Measurements from ENCODE around the gene CCSER2.
A peak's percentile ranks its signal among the peaks of the same experiment; 100 is the strongest.

The CCSER2 gene

GRCh38 chr10:84348447-84348846 lies 20.1 kb downstream of the CCSER2 start:
- Histone ChIP-seq H3K36me3 (replicated peaks) (no peaks in the 10 kb centered on the region), H3K27me3 (replicated peaks) (no peaks in the 10 kb centered on the region), H3K27ac (peak overlapping the region; percentile 65), H3K4me3 (ENCODE audit: low read depth, low read length) (no peak overlapping the region)
- in situ Hi-C loops (cut with HindIII; ENCODE audit: low pct_ligation_motif_present, low sequenced_read_pairs): no loop called here
- no peak for TF ChIP-seq CTCF (IDR thresholded peaks at IDR 0.05; ENCODE audit: low read depth, low read length, missing control alignments)
- DNase-seq: peak; percentile 35

- no peak for DNase-seq
- in situ Hi-C loops (cut with HindIII; ENCODE audit: low pct_ligation_motif_present, low sequenced_read_pairs): no loop called here
- Histone ChIP-seq H3K27ac (peak overlapping the region; percentile 65), H3K27me3 (replicated peaks) (no peaks in the 10 kb centered on the region), H3K36me3 (replicated peaks) (no peaks in the 10 kb centered on the region), H3K4me3 (ENCODE audit: low read depth, low read length) (no peak overlapping the region)
- TF ChIP-seq CTCF (IDR thresholded peaks at IDR 0.05; ENCODE audit: low read depth, low read length, missing control alignments): no peak
Measured at GRCh38 chr10:84348860-84349259, 20.5 kb downstream of the CCSER2 start.

- TF ChIP-seq CTCF (IDR thresholded peaks at IDR 0.05; ENCODE audit: low read depth, low read length, missing control alignments): peak; percentile 92
- H3K36me3 ChIP-seq (replicated peaks): no peaks in the 10 kb centered on the region
- in situ Hi-C loops (cut with HindIII; ENCODE audit: low pct_ligation_motif_present, low sequenced_read_pairs): no loop called here
- peak; percentile 56 for DNase-seq
- no peak overlapping the region for H3K27ac ChIP-seq
- no peak overlapping the region for H3K4me3 ChIP-seq (ENCODE audit: low read depth, low read length)
- no peaks in the 10 kb centered on the region for H3K27me3 ChIP-seq (replicated peaks)
Measured at GRCh38 chr10:84352251-84352842, 24.0 kb downstream of the CCSER2 start.

DNA sequence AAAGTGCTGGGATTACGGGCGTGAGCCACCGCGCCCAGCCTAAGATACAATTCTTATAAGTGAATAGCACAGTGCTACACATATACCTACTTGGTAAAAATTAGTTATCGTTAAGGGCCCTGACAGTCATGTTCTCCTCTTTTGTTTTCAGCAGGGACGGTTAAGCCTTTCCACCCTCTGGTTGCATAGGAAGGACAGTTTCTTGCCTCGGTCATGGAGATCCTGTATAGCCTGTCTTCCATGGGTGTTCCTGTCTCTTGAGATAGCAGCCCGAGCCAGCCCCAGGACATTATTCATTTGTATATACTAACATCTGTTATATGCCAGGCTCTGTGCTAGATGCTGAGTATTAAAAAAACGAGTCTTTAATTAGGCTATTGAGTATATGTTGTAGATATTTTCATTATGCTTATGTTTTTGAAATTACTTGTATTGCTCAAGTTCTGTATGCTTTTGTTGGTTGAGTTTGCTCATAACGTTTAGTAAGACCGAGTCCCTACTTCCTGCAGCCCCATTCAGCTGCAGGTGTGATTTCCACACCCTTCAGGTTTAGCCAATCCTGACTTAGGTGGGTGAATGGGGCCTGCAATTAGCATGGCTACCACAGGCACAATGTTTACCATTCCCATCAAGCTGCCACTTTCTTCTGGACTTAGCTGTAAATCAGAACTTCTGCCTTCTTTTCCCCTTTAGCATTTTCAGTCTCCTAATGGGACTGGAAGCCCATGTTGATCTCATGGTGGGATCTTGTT lies 24.8 kb downstream of the CCSER2 start:
- TF ChIP-seq CTCF (IDR thresholded peaks at IDR 0.05; ENCODE audit: low read depth, low read length, missing control alignments): no peak
- no peak overlapping the region for H3K4me3 ChIP-seq (ENCODE audit: low read depth, low read length)
- in situ Hi-C loops (cut with HindIII; ENCODE audit: low pct_ligation_motif_present, low sequenced_read_pairs): no loop called here
- H3K27me3 ChIP-seq (replicated peaks): no peaks in the 10 kb centered on the region
- H3K27ac ChIP-seq: no peak overlapping the region
- DNase-seq: no peak
- H3K36me3 ChIP-seq (replicated peaks): no peaks in the 10 kb centered on the region

DNA sequence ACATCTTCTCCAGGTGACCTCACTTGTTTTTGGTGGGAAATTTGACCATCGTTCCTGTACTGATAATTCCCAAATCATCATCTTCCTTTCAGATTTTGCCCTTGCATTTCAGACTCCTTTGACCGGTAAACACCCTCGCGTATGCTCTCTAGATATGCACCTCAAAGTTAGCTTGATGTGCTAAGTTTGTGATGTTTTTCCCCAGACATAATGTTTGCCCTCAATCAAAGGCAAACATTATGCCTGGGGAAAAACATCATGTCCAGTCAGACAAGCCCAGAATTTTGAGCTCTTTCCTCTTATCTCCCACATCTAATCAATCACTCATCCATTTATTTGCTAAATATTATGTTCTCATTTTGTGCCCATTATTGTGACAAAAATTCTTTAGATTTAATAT lies 26.2 kb downstream of the CCSER2 start:
- in situ Hi-C loops (cut with HindIII; ENCODE audit: low pct_ligation_motif_present, low sequenced_read_pairs): no loop called here
- Histone ChIP-seq H3K36me3 (replicated peaks) (no peaks in the 10 kb centered on the region), H3K4me3 (ENCODE audit: low read depth, low read length) (no peak overlapping the region), H3K27me3 (replicated peaks) (no peaks in the 10 kb centered on the region), H3K27ac (no peak overlapping the region)
- no peak for TF ChIP-seq CTCF (IDR thresholded peaks at IDR 0.05; ENCODE audit: low read depth, low read length, missing control alignments)
- DNase-seq: no peak

All from brain microvascular endothelial cell (primary cell).